HCT116 (cell line): ENCODE results near the gene ZRANB1.

Experiments
- ATF3 ChIP-seq: IDR thresholded peaks from 2 replicates; pipeline ENCODE4 v1.6.1; 2012
- CTCF ChIP-seq, 3 experiments: fragments of 200-600 bp in 1 of 3; sonication (generic) in 1 of 3; IDR thresholded peaks in 2 of 3; conservative IDR thresholded peaks in 1 of 3; 2 replicates each; pipeline ENCODE4 v1.5.1; 2012 to 2017; ENCODE audit warnings: low read depth in 2 of 3, low read length in 2 of 3, antibody characterized with exemption in 1 of 3, borderline replicate concordance in 1 of 3, control low read depth in 1 of 3, mild to moderate bottlenecking in 1 of 3, mixed read lengths in 1 of 3, mixed run types in 1 of 3, moderate library complexity in 1 of 3; ENCODE audit not compliant: insufficient read depth in 1 of 3

GRCh38 chr10:124903111-124903510, 38.8 kb upstream of the ZRANB1 start:
- TF ChIP-seq CTCF (IDR thresholded peaks at IDR 0.05 in 2 of 3, conservative IDR thresholded peaks at IDR 0.05 in 1 of 3; ENCODE audit: borderline replicate concordance in 1 of 3, insufficient read depth in 1 of 3, low read depth in 2 of 3, low read length in 2 of 3) (no peak), ATF3 (no peak)
